Endothelial cell of umbilical vein (primary cell): ENCODE data around the gene CFAP99. TPM values are rescaled to one million over a fixed set of nuclear protein-coding genes. Genes with fewer than 3 reads are reported as not detected.

Experiments
- BruUV-seq: library from RNA; stranded (reverse); fragments of 400-500 nt; replicated peaks from 2 replicates; lab custom pipeline; 2021; lab: Mats Ljungman, UMichigan
- CTCF ChIA-PET: fragments of 300-600, 350-600 bp; sonication (Branson Sonifier 250); formaldehyde crosslinking; loops from one replicate; lab custom pipeline; 2021; ENCODE audit warnings: antibody characterized with exemption, inconsistent platforms; lab: Charles Lee
- POLR2A ChIA-PET: fragments of 300-600, 350-600 bp; sonication (Branson Sonifier 250); formaldehyde crosslinking; loops from one replicate; lab custom pipeline; 2021; ENCODE audit warnings: antibody characterized with exemption, inconsistent platforms; lab: Charles Lee
- DNase-seq: peaks from one replicate; pipeline ENCODE4 v3.0.0-alpha.2; 2011; ENCODE audit warnings: low read depth, low spot score
- FAIRE-seq: peaks from 2 replicates; lab custom pipeline; 2011; peaks lifted over from hg19 to GRCh38; lab: Jason Lieb, UNC
- H2AFZ ChIP-seq: 2 replicates; pipeline ENCODE4 v1.6.0; 2012; ENCODE audit warnings: low read depth, low read length, control low read depth, inconsistent platforms
- H3K27ac ChIP-seq: 2 replicates; pipeline ENCODE4 v1.5.1; 2011; ENCODE audit warnings: low read depth, mild to moderate bottlenecking, control low read depth, low read length, moderate library complexity; ENCODE audit not compliant: insufficient read depth
- H3K27me3 ChIP-seq, 2 experiments: 2 replicates each; pipeline versions ENCODE4 v1.6.0 to v1.6.1; 2011; ENCODE audit warnings: low read length in 2 of 2, mixed read lengths in 1 of 2; ENCODE audit not compliant: control insufficient read depth in 2 of 2, insufficient read depth in 2 of 2
- H3K36me3 ChIP-seq, 2 experiments: 2 replicates in 1 of 2; 3 replicates in 1 of 2; pipeline ENCODE4 v1.5.1; 2011; ENCODE audit warnings: low read length in 2 of 2, mild to moderate bottlenecking in 1 of 2, moderate library complexity in 1 of 2; ENCODE audit not compliant: control insufficient read depth in 2 of 2, insufficient read depth in 2 of 2; ENCODE audit errors: extremely low read depth in 1 of 2
- H3K4me1 ChIP-seq: 3 replicates; pipeline ENCODE4 v1.5.1; 2011; ENCODE audit warnings: mild to moderate bottlenecking, low read length; ENCODE audit not compliant: control insufficient read depth, insufficient read depth; ENCODE audit errors: extremely low read depth
- H3K4me2 ChIP-seq: 2 replicates; pipeline ENCODE4 v1.6.1; 2011; ENCODE audit warnings: low read length, control low read depth, mixed read lengths; ENCODE audit not compliant: insufficient read depth
- H3K4me3 ChIP-seq, 3 experiments: fragments of 200-600 bp in 1 of 3; sonication (generic), shearing (Covaris generic) in 1 of 3; replicated peaks in 1 of 3; 2 replicates each; pipeline ENCODE4 v1.5.1; 2011 to 2016; ENCODE audit warnings: control low read depth in 3 of 3, low read length in 3 of 3, mild to moderate bottlenecking in 2 of 3, inconsistent platforms in 1 of 3, low read depth in 1 of 3, moderate library complexity in 1 of 3; ENCODE audit not compliant: insufficient read depth in 1 of 3
- H3K79me2 ChIP-seq: 2 replicates; pipeline ENCODE4 v1.6.0; 2012; ENCODE audit warnings: low read length, inconsistent platforms; ENCODE audit not compliant: control insufficient read depth, insufficient read depth
- H3K9ac ChIP-seq: replicated peaks from 2 replicates; pipeline ENCODE3; 2011; ENCODE audit warnings: low read length, control low read depth; ENCODE audit not compliant: insufficient read depth; ENCODE audit errors: extremely low read depth
- H3K9me1 ChIP-seq: replicated peaks from 3 replicates; pipeline ENCODE4 v1.6.0; 2011; ENCODE audit warnings: mild to moderate bottlenecking, low read length; ENCODE audit not compliant: control insufficient read depth, insufficient read depth; ENCODE audit errors: extremely low read depth
- H3K9me3 ChIP-seq: replicated peaks from 2 replicates; pipeline ENCODE4 v1.5.1; 2012; ENCODE audit warnings: low read length, inconsistent platforms; ENCODE audit not compliant: control insufficient read depth, insufficient read depth
- H4K20me1 ChIP-seq: replicated peaks from 2 replicates; pipeline ENCODE3; 2011; ENCODE audit warnings: mild to moderate bottlenecking, low read length; ENCODE audit not compliant: control insufficient read depth, insufficient read depth; ENCODE audit errors: extremely low read depth
- CTCF ChIP-seq, 2 donors: IDR thresholded peaks; 1 replicate in 1 of 2; 2 replicates in 1 of 2; pipeline ENCODE4 v1.5.1; 2011; ENCODE audit warnings: low read length in 2 of 2, mild to moderate bottlenecking in 2 of 2, moderate library complexity in 2 of 2, control low read depth in 1 of 2, inconsistent platforms in 1 of 2, low read depth in 1 of 2; ENCODE audit not compliant: insufficient read depth in 1 of 2; ENCODE audit errors: extremely low read depth in 1 of 2
- EZH2 ChIP-seq: IDR thresholded peaks from 2 replicates; pipeline ENCODE4 v1.6.1; 2012; ENCODE audit warnings: borderline replicate concordance, low read depth, mild to moderate bottlenecking, moderate library complexity, low read length, inconsistent platforms; ENCODE audit not compliant: severe bottlenecking
- FOS ChIP-seq: IDR thresholded peaks from 2 replicates; pipeline ENCODE4 v1.6.1; 2011; ENCODE audit warnings: mild to moderate bottlenecking, low read length, moderate library complexity, borderline replicate concordance; ENCODE audit not compliant: insufficient read depth
- GATA2 ChIP-seq: IDR thresholded peaks from 2 replicates; pipeline ENCODE4 v1.7.0; 2011; ENCODE audit warnings: low read depth, mild to moderate bottlenecking, moderate library complexity, mixed read lengths, low read length; ENCODE audit not compliant: insufficient read length, insufficient read depth
- JUN ChIP-seq: IDR thresholded peaks from 2 replicates; pipeline ENCODE4 v1.6.1; 2011; ENCODE audit warnings: borderline replicate concordance, low read depth; ENCODE audit not compliant: insufficient read length, insufficient read depth
- MAX ChIP-seq: IDR thresholded peaks from 2 replicates; pipeline ENCODE4 v1.6.1; 2011; ENCODE audit not compliant: insufficient read depth, insufficient read length
- MYC ChIP-seq: IDR thresholded peaks from one replicate; pipeline ENCODE4 v1.6.1; 2011; ENCODE audit warnings: mild to moderate bottlenecking, low read depth, low read length
- POLR2A ChIP-seq: IDR thresholded peaks from 2 replicates; pipeline ENCODE4 v1.6.1; 2012; ENCODE audit warnings: low read depth, mild to moderate bottlenecking, control low read depth, low read length
- POLR2AphosphoS5 ChIP-seq: IDR thresholded peaks from 2 replicates; pipeline ENCODE4 v1.6.1; 2012; ENCODE audit warnings: low read depth, mild to moderate bottlenecking, control low read depth, low read length, moderate library complexity; ENCODE audit not compliant: insufficient read depth
- dilution Hi-C: fragments of 300-500 bp; cut with MboI; formaldehyde crosslinking; loops from one replicate; pipeline ENCODE4 v1.15.0; 2019; ENCODE audit warnings: low sequenced_read_pairs; ENCODE audit not compliant: extremely low pct_ligation_motif_present
- intact Hi-C: fragments of 100-400 bp; cut with micrococcal nuclease; formaldehyde crosslinking; loops from one replicate; pipeline ENCODE4 v1.10.0; 2022
- polyA plus RNA-seq, 4 experiments: library from polyadenylated mRNA; depleted of rRNA in 3 of 4; stranded (reverse) in 3 of 4; unstranded in 1 of 4; fragments of >200 nt; gene quantifications; 2 replicates each; pipeline versions ENCODE4 v1.2.1 to v1.2.3, GENCODE V29; 2011 to 2012; ENCODE audit warnings: missing spikeins in 1 of 4
- total RNA-seq: library from RNA; stranded (reverse); gene quantifications from 2 replicates; pipeline ENCODE4 v1.2.3, GENCODE V29; 2021

The CFAP99 gene
- total and polyA plus RNA-seq, 2 donors (not counting 3 experiments of a cell fraction or from before 2014, with no cell fraction given), result 0.03 TPM; not detected in 1

- dilution Hi-C loops, result no loop called here
- TF ChIP-seq MYC (no peak), EZH2 (no peak), POLR2AphosphoS5 (no peak), FOS (no peak), CTCF (IDR thresholded peaks at IDR 0.05; ENCODE audit: extremely low read depth in 1 of 2, insufficient read depth in 1 of 2, low read depth in 1 of 2, low read length in 2 of 2) (no peak), GATA2 (no peak), MAX (no peak), POLR2A (no peak), JUN (no peak)
- Histone ChIP-seq H3K4me1 (peaks cover 7% of the 10 kb centered on the region), H2AFZ (no peak overlapping the region), H3K27ac (no peak overlapping the region), H3K4me3 (no peak overlapping the region), H3K27me3 (no peaks in the 10 kb centered on the region), H3K79me2 (no peaks in the 10 kb centered on the region), H3K9me1 (no peaks in the 10 kb centered on the region), H4K20me1 (no peaks in the 10 kb centered on the region), H3K36me3 (no peaks in the 10 kb centered on the region), H3K9ac (no peak overlapping the region), H3K9me3 (no peaks in the 10 kb centered on the region), H3K4me2 (no peak overlapping the region)
- ChIA-PET CTCF (interaction anchor here (1.0 to 1.5 kb wide), 5 partner anchors 20 to 241 kb away, joined by 3 to 22 read pairs (median 3); no protein-coding TSS in a partner anchor), POLR2A (no interaction called here)
- intact Hi-C loops, result no loop called here
- no peak for FAIRE-seq
- BruUV-seq, result no TSS peak
- no peak for DNase-seq
Observed at GRCh38 chr4:2461246-2461960, 42.6 kb downstream of the CFAP99 start.
